Skin epidermis (tissue), 12 donors: Measurements from ENCODE around the gene WDR38.

Source experiments
- H3K27ac ChIP-seq, 21 experiments: fragments of 200-600 bp; sonication (generic) in 11 of 21; one replicate each; pipeline ENCODE4 v1.5.0; 2020; ENCODE audit warnings: mild to moderate bottlenecking in 3 of 21, inconsistent platforms in 2 of 21, moderate library complexity in 2 of 21
- H3K4me3 ChIP-seq, 7 experiments: fragments of 200-600 bp; sonication (generic) in 2 of 7; one replicate each; pipeline ENCODE4 v1.5.0; 2020; ENCODE audit warnings: inconsistent platforms in 2 of 7, mild to moderate bottlenecking in 2 of 7, moderate library complexity in 1 of 7

WDR38 gene

GRCh38 chr9:124852829-124853531 is at the start of gene WDR38:
Gene WDR38 (plus strand): TSS chr9:124853460. CDS start chr9:124853532, 72 bp downstream.
- Histone ChIP-seq H3K4me3 (peak within 1 kb of the TSS; percentile 28 to 44 (median 35)), H3K27ac (peak within 1 kb of the TSS in 12 of 21 experiments; percentile 5 to 70 (median 26))

GRCh38 chr9:124803911-124804310 is 49.3 kb upstream of the WDR38 start:
- H3K4me3 ChIP-seq = no peak overlapping the region
- no peak overlapping the region for H3K27ac ChIP-seq

- H3K4me3 ChIP-seq = no peak overlapping the region
- H3K27ac ChIP-seq = no peak overlapping the region
These were observed 48.1 kb upstream of the WDR38 start for GRCh38 chr9:124805186-124805585.

- H3K27ac ChIP-seq = no peak overlapping the region
- no peak overlapping the region for H3K4me3 ChIP-seq
These were observed 44.9 kb upstream of the WDR38 start for GRCh38 chr9:124808246-124808956.

GRCh38 chr9:124809211-124809610 is 44.0 kb upstream of the WDR38 start:
- Histone ChIP-seq H3K4me3 (no peak overlapping the region), H3K27ac (peak overlapping the region in 1 of 21 experiments; percentile 8)

- H3K27ac ChIP-seq = peak overlapping the region in 1 of 21 experiments; percentile 8
- no peak overlapping the region for H3K4me3 ChIP-seq
These were observed 43.3 kb upstream of the WDR38 start for GRCh38 chr9:124809741-124810500.

GRCh38 chr9:124810663-124811355 is 42.5 kb upstream of the WDR38 start:
- no peak overlapping the region for H3K4me3 ChIP-seq

GRCh38 chr9:124812441-124812876 is 40.8 kb upstream of the WDR38 start:
- H3K27ac ChIP-seq = peak overlapping the region in 3 of 21 experiments; percentile 8 to 55 (median 33)
- H3K4me3 ChIP-seq = no peak overlapping the region

More at GRCh38 chr9:124810663-124811355, 42.5 kb upstream of the WDR38 start:
- peak overlapping the region in 12 of 21 experiments; percentile 4 to 65 (median 29) for H3K27ac ChIP-seq

GRCh38 chr9:124813041-124813440 is 40.2 kb upstream of the WDR38 start:
- Histone ChIP-seq H3K4me3 (no peak overlapping the region), H3K27ac (peak overlapping the region in 5 of 21 experiments; percentile 8 to 57 (median 51))

GRCh38 chr9:124813501-124814163 is 39.6 kb upstream of the WDR38 start:
- H3K27ac ChIP-seq = peak overlapping the region in 11 of 21 experiments; percentile 16 to 57 (median 33)

GRCh38 chr9:124814164-124814535 is 39.1 kb upstream of the WDR38 start:
- H3K27ac ChIP-seq = peak overlapping the region in 11 of 21 experiments; percentile 16 to 57 (median 33)
- H3K4me3 ChIP-seq = no peak overlapping the region

More at GRCh38 chr9:124813501-124814163, 39.6 kb upstream of the WDR38 start:
- no peak overlapping the region for H3K4me3 ChIP-seq

GRCh38 chr9:124815601-124816000 is 37.7 kb upstream of the WDR38 start:
- H3K4me3 ChIP-seq = no peak overlapping the region

GRCh38 chr9:124818431-124819281 is 34.6 kb upstream of the WDR38 start:
- no peak overlapping the region for H3K4me3 ChIP-seq
- H3K27ac ChIP-seq = peak overlapping the region in 20 of 21 experiments; percentile 38 to 88 (median 78)

More at GRCh38 chr9:124815601-124816000, 37.7 kb upstream of the WDR38 start:
- H3K27ac ChIP-seq = no peak overlapping the region

GRCh38 chr9:124820698-124821623 is 32.3 kb upstream of the WDR38 start:
- Histone ChIP-seq H3K27ac (peak overlapping the region in 3 of 21 experiments; percentile 22 to 51 (median 46)), H3K4me3 (no peak overlapping the region)

GRCh38 chr9:124828489-124829333 is 24.5 kb upstream of the WDR38 start:
- H3K27ac ChIP-seq = no peak overlapping the region
- H3K4me3 ChIP-seq = no peak overlapping the region

- Histone ChIP-seq H3K27ac (no peak overlapping the region), H3K4me3 (no peak overlapping the region)
These were observed 24.0 kb upstream of the WDR38 start for GRCh38 chr9:124829334-124829669.
